GM18517 (cell line): ENCODE data around the gene CRACDL.

Experiments
- ATAC-seq: cut with Tn5 transposase; IDR thresholded peaks from one replicate; pipeline ENCODE4 v1.9.1; 2021; ENCODE audit warnings: mild to moderate bottlenecking, moderate library complexity; ENCODE audit not compliant: unreplicated experiment

Gene CRACDL

DNA sequence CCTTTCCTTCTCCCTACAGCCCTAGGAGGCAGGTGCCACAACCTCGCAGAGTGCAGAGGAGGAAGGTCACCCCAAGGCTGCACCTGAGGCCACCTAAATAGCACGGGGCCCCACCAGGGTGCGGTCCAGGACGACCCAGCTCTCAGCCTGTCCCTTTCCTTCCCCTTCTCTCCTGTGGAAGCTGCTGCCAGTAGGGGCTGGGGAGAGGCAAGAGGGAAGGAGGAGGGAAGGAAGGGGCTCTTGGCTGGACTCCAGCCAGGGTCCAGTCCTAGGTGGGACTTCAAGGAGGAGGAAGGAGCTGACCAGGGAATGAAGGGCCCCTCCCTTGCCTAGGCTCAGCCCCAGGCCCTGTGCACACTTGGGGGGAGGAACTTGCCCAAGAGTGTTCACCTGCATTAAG is 11.1 kb downstream of the CRACDL start:
- no peak for ATAC-seq

- ATAC-seq: no peak
Observed at GRCh38 chr2:98924038-98924830, 11.8 kb downstream of the CRACDL start.

GRCh38 chr2:98923244-98923940 is 12.6 kb downstream of the CRACDL start:
- no peak for ATAC-seq

- ATAC-seq: no peak
Observed at GRCh38 chr2:98921062-98921461, 15.0 kb downstream of the CRACDL start.

DNA sequence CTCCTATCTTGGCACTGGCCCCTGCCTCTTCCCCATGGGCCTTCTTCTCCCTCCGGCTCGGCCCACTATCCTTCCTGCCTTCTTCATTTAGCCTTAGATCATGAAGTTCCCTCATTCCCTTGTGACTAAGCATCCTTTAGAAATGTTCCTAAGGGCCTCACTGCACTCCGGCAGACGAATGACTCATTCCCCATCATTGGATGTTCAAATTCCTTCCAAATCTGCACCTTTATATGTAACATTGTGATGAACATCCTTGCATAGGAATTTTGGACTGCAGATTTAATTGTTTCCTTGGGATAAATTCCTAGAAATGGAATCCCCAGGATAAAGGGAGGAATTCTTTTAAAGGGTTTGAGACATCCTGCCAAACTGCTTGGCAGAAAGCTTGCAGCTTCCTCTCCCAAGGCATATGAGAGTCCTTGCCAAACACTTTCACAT is 19.0 kb downstream of the CRACDL start:
- ATAC-seq: no peak

DNA sequence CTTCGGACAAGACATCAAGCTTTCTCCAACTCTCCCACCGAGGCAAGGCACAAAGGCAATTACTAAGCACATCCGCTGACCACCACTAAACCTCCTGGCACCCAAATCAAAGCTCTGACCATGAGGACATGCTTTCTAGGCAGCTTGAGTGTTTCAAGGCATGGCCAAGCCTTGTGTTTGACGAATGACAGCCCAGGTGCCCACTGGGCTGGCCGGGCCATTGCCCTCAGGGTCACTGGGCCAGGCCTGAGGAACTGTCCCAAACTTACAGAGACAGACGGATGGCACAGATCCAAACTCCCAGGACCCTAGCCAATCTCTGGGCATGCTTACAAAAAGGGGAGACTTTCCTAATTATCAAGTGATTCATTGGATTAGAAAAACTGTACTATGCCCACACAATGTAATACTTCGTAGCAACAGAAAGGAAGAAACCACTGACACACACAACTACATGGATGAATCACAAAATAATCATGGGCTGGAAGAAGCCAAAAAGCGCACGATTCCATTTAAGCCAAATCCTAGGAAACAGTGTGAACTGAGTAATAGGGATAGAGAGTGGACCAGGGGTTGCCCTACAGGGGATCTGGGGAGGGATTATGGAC is 20.2 kb downstream of the CRACDL start:
- no peak for ATAC-seq

GRCh38 chr2:98914713-98915580 is 21.1 kb downstream of the CRACDL start:
- no peak for ATAC-seq

GRCh38 chr2:98913916-98914712 is 21.9 kb downstream of the CRACDL start:
- no peak for ATAC-seq

DNA sequence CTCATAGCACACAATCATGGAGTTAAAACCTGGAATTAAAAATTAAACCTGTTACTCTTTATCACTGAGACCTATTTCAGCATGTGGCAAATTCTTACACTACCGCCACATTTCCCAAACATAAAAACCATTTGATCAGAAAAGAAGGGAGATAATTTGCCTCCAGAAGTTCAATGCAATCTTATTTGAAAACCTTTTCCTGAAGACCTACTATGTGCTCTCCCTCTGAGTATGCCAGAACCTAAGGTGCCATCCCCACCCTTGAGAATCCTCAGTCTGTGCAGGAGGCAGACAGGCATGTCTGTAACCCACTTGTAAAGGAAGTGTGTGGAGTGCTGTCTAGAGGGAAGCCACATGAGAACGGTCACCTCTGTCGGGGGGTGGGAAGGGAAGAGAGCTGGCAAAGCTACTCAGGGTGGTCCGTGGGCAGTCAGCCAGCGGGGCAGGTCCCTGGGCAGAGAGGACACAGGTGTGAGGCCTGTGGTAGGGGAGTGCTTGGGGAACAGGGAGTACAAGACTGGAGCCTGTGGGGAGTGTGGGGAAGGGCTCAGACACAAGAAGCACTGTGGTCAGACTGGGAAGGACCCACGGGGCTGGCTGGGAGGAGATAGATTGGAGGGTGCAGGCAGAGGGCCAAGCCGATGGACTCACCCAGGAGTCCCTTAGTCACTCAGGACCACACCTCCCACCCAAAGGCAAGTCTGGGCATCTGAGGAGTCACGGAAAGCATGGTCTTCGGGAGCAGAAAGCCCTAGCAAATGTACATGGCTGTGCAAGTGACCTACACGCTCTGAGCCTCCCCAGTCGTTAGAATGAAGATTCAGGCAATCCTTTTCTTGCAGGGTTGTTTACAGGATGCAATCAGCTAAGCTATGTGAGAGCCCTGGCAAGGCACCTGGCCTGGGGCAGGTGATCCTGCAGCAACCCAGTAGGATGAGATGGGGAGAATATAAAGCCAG is 22.8 kb downstream of the CRACDL start:
- no peak for ATAC-seq

DNA sequence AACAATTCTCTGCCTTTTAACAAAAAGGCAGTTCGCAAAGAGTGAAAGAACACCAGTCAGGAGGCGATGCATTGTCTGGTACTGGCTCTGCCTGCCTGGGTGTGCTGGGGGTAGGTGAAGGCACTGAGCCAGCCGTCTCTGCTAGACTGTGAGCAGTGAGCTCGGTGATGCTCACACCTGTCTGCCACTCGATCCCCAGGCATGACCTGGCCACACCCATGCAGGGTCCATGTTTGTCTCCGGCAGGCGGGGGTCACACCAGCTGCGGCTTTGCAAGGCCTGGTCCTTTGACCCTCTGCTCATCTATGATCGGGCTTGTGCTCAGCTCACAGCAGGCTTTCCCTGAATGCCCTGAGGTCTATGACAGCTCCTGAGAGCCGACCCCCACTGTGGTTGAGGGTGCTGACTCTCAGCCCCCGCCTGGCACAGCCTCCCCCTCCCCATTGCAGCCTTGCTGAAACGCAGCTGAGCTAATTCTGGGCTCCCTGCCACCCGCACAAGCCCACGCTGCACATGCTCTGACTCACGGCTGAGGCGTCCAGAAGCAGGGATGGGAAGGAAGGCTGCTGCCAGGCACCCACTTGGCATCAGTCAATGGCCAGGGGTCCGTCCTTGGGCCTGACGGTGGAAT is 23.7 kb downstream of the CRACDL start:
- no peak for ATAC-seq

DNA sequence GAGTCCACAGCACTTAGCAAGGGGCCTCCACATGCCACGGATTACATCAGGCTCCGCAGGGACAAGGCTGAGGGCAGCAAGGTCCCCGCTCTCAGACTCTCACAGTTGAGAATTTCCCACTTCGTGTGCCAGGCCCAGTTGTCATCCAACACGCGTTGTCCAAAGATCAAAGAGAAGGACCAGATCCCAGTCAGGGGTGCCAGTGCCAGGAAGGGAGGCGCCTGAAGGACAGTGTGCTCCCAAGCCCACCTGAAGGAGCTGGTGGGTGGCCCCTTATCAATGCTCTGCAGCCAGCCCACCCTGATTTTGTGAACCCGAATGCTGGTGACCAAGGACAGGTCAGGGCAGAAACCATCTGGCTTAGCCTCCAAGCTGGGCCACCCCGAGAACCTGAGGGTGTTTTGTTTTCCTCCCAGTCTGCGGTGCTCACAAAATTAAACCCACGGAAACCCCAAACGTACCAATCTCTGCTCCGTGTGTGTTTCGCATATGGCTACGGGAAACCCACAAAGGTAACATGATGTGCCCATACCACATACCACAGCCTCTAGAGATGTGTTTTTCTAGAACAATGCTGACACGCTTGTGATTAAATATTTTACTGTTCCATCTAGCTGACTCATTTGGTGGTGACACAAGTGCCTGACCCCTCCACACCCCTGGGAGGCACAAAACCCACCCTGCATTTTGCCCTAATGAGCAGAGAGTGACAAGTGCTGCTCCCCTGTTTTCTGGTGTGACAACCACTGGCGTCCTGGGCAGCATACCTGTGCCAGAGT is 24.5 kb downstream of the CRACDL start:
- no peak for ATAC-seq

GRCh38 chr2:98911126-98911375 is 25.0 kb downstream of the CRACDL start:
- ATAC-seq: no peak

DNA sequence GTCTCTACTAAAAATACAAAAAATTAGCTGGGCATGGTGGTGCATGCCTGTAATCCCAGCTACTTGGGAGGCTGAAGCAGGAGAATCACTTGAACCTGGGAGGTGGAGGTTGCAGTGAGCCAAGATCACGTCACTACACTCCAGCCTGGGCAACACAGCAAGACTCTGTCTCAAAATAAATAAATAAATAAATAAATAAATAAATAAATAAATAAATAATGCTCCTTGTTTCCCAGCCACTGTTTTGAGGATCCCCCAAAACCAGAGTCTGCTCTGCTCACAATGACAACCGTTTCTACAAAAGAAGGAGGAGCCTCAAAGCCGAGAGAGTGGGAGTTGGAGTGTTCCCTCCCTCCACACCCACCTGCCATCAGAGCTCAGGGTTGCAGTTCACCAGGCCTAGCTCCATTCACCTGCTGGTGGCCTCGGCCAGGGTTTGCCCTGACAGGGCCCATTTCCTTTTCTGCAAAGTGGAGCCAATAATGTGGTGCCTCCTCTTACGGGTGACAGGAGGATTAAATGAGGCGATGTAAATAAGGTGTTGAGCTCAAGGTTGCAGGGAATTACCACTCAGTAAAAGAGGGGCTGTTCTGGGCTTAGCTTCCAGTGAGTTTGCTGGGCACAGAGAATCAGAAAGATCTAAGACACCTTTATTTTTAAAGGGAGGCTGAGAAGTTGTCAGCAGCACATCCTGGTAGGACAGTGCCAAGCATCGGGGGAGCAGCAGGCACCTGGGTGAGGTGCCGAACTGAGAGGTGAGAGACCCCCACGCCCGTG is 25.5 kb downstream of the CRACDL start:
- no peak for ATAC-seq

DNA sequence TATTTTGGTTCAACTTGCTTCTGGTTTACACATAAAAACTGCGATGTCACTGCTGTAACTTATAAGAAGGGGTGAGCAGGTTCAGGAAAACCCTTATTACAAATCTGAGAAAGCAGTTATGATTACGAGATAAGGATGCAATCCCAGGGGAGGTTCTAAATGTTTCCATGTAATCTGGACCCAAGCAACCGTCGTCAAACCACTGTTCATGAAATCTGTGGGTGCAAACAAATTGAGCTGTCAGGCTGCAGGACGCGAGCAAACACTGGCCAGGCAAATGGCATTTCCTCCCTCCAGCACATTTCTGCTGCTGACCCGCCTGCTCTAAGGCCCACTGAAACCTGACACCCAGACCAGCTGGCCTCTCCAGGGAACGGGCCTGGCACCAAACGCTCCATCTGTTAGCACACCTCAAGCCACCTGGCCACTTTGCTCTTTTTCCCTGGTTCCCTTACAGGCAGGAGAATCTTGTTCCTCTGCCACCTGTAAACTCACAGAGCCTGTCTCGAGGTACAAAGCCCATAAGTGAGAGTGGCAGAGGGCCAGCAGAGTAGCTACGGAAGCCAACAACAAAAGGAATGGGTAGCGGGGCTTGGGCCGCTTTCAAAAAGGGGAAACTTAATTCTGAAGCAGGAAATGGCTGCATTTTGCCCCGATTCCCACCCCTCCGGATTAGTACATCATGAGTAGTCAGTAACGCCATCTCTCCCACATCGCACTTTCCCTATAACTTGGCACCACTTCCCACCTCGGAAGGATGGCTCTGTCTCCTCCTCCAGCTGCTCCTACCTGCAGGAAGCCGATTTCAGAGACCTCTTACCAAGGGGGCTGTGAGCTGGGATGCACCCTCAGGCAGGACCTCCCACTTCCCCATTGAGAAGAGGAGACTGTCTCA is 26.5 kb downstream of the CRACDL start:
- ATAC-seq: no peak

GRCh38 chr2:98908931-98909316 is 27.1 kb downstream of the CRACDL start:
- ATAC-seq: no peak
